Stimulated activated CD8-positive, alpha-beta memory T cell treated with anti-CD3 and anti-CD28 coated beads, Interleukin-12 subunit alpha, Interleukin-12 subunit beta, amount 100 ng/mL, for 24 hours (primary cell): ENCODE results near the gene TTC39A.
"Not testable (repeated sequence)": the region's sequence is repeated elsewhere in the genome, so short reads cannot be mapped to it uniquely, and the experiment has no call there.

Experiments
- DNase-seq: peaks from one replicate; pipeline ENCODE4 v3.0.0-alpha.2; 2020; ENCODE audit errors: extremely low read depth

The TTC39A gene

GRCh38 chr1:51336711-51337110 lies 6.3 kb upstream of the TTC39A start:
- DNase-seq, result no peak

GRCh38 chr1:51336004-51336403 lies 5.6 kb upstream of the TTC39A start:
- DNase-seq, result no peak

- no peak for DNase-seq
These were observed 1.1 kb upstream of the TTC39A start for GRCh38 chr1:51331206-51332100.

GRCh38 chr1:51329443-51330325 lies 678 bp downstream of the TTC39A start:
- no peak for DNase-seq

GRCh38 chr1:51328926-51329325 lies 1.4 kb downstream of the TTC39A start:
- no peak for DNase-seq

GRCh38 chr1:51328279-51328678 lies 2.1 kb downstream of the TTC39A start:
- DNase-seq, result no peak

- no peak for DNase-seq
These were observed 3.0 kb downstream of the TTC39A start for GRCh38 chr1:51327386-51327785.

GRCh38 chr1:51326839-51327238 lies 3.5 kb downstream of the TTC39A start:
- no peak for DNase-seq

- no peak for DNase-seq
These were observed 4.2 kb downstream of the TTC39A start for GRCh38 chr1:51325878-51326755.

GRCh38 chr1:51325391-51325790 lies 5.0 kb downstream of the TTC39A start:
- no peak for DNase-seq

- not testable (repeated sequence) for DNase-seq
These were observed 5.4 kb downstream of the TTC39A start for GRCh38 chr1:51325011-51325385.

- no peak for DNase-seq
These were observed 5.9 kb downstream of the TTC39A start for GRCh38 chr1:51324251-51325010.

GRCh38 chr1:51323778-51324177 lies 6.6 kb downstream of the TTC39A start:
- DNase-seq, result no peak

- DNase-seq, result no peak
These were observed 7.8 kb downstream of the TTC39A start for GRCh38 chr1:51322417-51323101.

GRCh38 chr1:51321924-51322280 lies 8.5 kb downstream of the TTC39A start:
- DNase-seq, result no peak

- DNase-seq, result no peak
These were observed 9.1 kb downstream of the TTC39A start for GRCh38 chr1:51320967-51321923.

- DNase-seq, result no peak
These were observed 12.6 kb downstream of the TTC39A start for GRCh38 chr1:51317798-51318197.

GRCh38 chr1:51316846-51317120 lies 13.6 kb downstream of the TTC39A start:
- no peak for DNase-seq

GRCh38 chr1:51316113-51316845 lies 14.1 kb downstream of the TTC39A start:
- DNase-seq, result no peak
